IMR-90 (cell line): ENCODE results near the gene MEOX2. TPM values are rescaled to one million over a fixed set of nuclear protein-coding genes. Genes with fewer than 3 reads are reported as not detected.

Experiments used
- ATAC-seq: fragments of 200-7000 bp; cut with Tn5 transposase; 2 replicates; pipeline ENCODE4 v1.9.1; 2020; ENCODE audit warnings: low read depth, mild to moderate bottlenecking, moderate library complexity
- BruUV-seq: library from RNA; stranded (reverse); fragments of 400-500 nt; replicated peaks from 2 replicates; lab custom pipeline; 2021; lab: Mats Ljungman, UMichigan
- CTCF ChIA-PET: fragments of 300-600 bp; formaldehyde crosslinking; extraction: SDS; loops from one replicate; lab custom pipeline; 2021; ENCODE audit warnings: antibody characterized with exemption; lab: Yijun Ruan, JAX
- POLR2A ChIA-PET: fragments of 300-600 bp; sonication (Branson Sonifier 250); formaldehyde crosslinking; loops from one replicate; lab custom pipeline; 2022; ENCODE audit warnings: antibody characterized with exemption; ENCODE audit not compliant: unreplicated experiment; lab: Charles Lee
- DNase-seq: peaks from one replicate; pipeline ENCODE4 v3.0.0; 2013
- H2AFZ ChIP-seq: replicated peaks from 2 replicates; pipeline ENCODE3; 2013; ENCODE audit warnings: low read length, mild to moderate bottlenecking; ENCODE audit not compliant: poor library complexity
- H2AK5ac ChIP-seq: 2 replicates; pipeline ENCODE4 v1.6.1; 2013; ENCODE audit warnings: low read depth, low read length, inconsistent platforms
- H2AK9ac ChIP-seq: replicated peaks from 2 replicates; pipeline ENCODE3; 2013; ENCODE audit warnings: mild to moderate bottlenecking, low read depth, low read length, moderate library complexity; ENCODE audit not compliant: poor library complexity
- H2BK120ac ChIP-seq: 2 replicates; pipeline ENCODE4 v1.6.1; 2013; ENCODE audit warnings: low read depth, low read length, inconsistent platforms
- H2BK15ac ChIP-seq: 3 replicates; pipeline ENCODE4 v1.6.1; 2013; ENCODE audit warnings: low read depth, low read length, inconsistent platforms
- H2BK20ac ChIP-seq: 2 replicates; pipeline ENCODE4 v1.6.1; 2013; ENCODE audit warnings: low read depth, mild to moderate bottlenecking, inconsistent platforms, low read length, moderate library complexity
- H2BK5ac ChIP-seq: 2 replicates; pipeline ENCODE4 v1.6.1; 2013; ENCODE audit warnings: mild to moderate bottlenecking, low read depth, low read length, inconsistent platforms; ENCODE audit not compliant: poor library complexity, severe bottlenecking
- H3K14ac ChIP-seq: replicated peaks from 2 replicates; pipeline ENCODE4 v1.6.1; 2013; ENCODE audit warnings: low read depth, low read length, inconsistent platforms
- H3K18ac ChIP-seq: 2 replicates; pipeline ENCODE4 v1.6.1; 2013; ENCODE audit warnings: low read depth, low read length, control low read depth
- H3K23ac ChIP-seq: 2 replicates; pipeline ENCODE4 v1.6.1; 2013; ENCODE audit warnings: low read depth, low read length, inconsistent platforms
- H3K27ac ChIP-seq: 2 replicates; pipeline ENCODE4 v1.5.1; 2013; ENCODE audit warnings: mild to moderate bottlenecking, control low read depth, low read length; ENCODE audit not compliant: insufficient read depth
- H3K27me3 ChIP-seq: 2 replicates; pipeline ENCODE4 v1.6.1; 2013; ENCODE audit warnings: low read length; ENCODE audit not compliant: control insufficient read depth, insufficient read depth
- H3K36me3 ChIP-seq: 2 replicates; pipeline ENCODE4 v1.6.1; 2013; ENCODE audit warnings: low read length, mixed read lengths; ENCODE audit not compliant: control insufficient read depth, insufficient read depth
- H3K4ac ChIP-seq: 2 replicates; pipeline ENCODE4 v1.6.1; 2013; ENCODE audit warnings: low read depth, low read length, inconsistent platforms
- H3K4me1 ChIP-seq: 2 replicates; pipeline ENCODE4 v1.6.1; 2013; ENCODE audit warnings: low read length, mixed read lengths; ENCODE audit not compliant: control insufficient read depth, insufficient read depth
- H3K4me2 ChIP-seq: 2 replicates; pipeline ENCODE4 v1.6.1; 2013; ENCODE audit warnings: low read depth, mild to moderate bottlenecking, control low read depth, low read length, moderate library complexity
- H3K4me3 ChIP-seq: 2 replicates; pipeline ENCODE4 v1.5.1; 2013; ENCODE audit warnings: low read depth, mild to moderate bottlenecking, control low read depth, low read length, moderate library complexity; ENCODE audit not compliant: insufficient read depth
- H3K56ac ChIP-seq: 2 replicates; pipeline ENCODE4 v1.6.1; 2013; ENCODE audit warnings: low read length, inconsistent platforms; ENCODE audit not compliant: insufficient read depth; ENCODE audit errors: extremely low read depth
- H3K79me1 ChIP-seq, 2 experiments: 2 replicates each; pipeline ENCODE4 v1.6.1; 2013; ENCODE audit warnings: low read length in 2 of 2, inconsistent platforms in 1 of 2, low read depth in 1 of 2
- H3K9ac ChIP-seq: 2 replicates; pipeline ENCODE4 v1.6.1; 2013; ENCODE audit warnings: low read depth, low read length, control low read depth
- H3K9me1 ChIP-seq: 2 replicates; pipeline ENCODE4 v1.6.1; 2013; ENCODE audit warnings: low read length, inconsistent platforms; ENCODE audit not compliant: insufficient read depth
- H3K9me3 ChIP-seq: 2 replicates; pipeline ENCODE4 v1.6.1; 2013; ENCODE audit warnings: low read length; ENCODE audit not compliant: control insufficient read depth, insufficient read depth
- H4K20me1 ChIP-seq: 2 replicates; pipeline ENCODE4 v1.6.1; 2013; ENCODE audit warnings: low read length, inconsistent platforms; ENCODE audit not compliant: insufficient read depth
- H4K5ac ChIP-seq: 2 replicates; pipeline ENCODE4 v1.6.1; 2013; ENCODE audit warnings: mild to moderate bottlenecking, low read depth, low read length, control low read depth
- H4K8ac ChIP-seq, 2 experiments: 2 replicates each; pipeline ENCODE4 v1.6.1; 2013; ENCODE audit warnings: low read depth in 2 of 2, low read length in 2 of 2, control low read depth in 1 of 2, inconsistent platforms in 1 of 2
- H4K91ac ChIP-seq: 2 replicates; pipeline ENCODE4 v1.6.1; 2013; ENCODE audit warnings: low read depth, low read length, inconsistent platforms; ENCODE audit not compliant: insufficient read depth
- BHLHE40 ChIP-seq: fragments of 150-350 bp; IDR thresholded peaks from 2 replicates; pipeline ENCODE4 v1.6.1; 2016; ENCODE audit warnings: mild to moderate bottlenecking, low read depth, low read length
- MAFK ChIP-seq: IDR thresholded peaks from 2 replicates; pipeline ENCODE4 v1.6.1; 2012; ENCODE audit warnings: low read depth, low read length, improper control_type of control experiment
- MAZ ChIP-seq: IDR thresholded peaks from 2 replicates; pipeline ENCODE4 v1.6.1; 2012; ENCODE audit warnings: low read depth, mild to moderate bottlenecking, low read length, improper control_type of control experiment, moderate library complexity, borderline replicate concordance
- WGBS, 2 experiments: methylation state at CpG; one replicate each; pipeline versions ENCODE4 v1.1.5 to v1.1.7; 2013; ENCODE audit warnings: missing lambda C conversion rate in 2 of 2; ENCODE audit not compliant: insufficient read length in 1 of 2; ENCODE audit errors: extremely low coverage in 2 of 2; 5-methylcytosine and 5-hydroxymethylcytosine counted together
- dilution Hi-C: fragments of 300-500 bp; cut with HindIII; formaldehyde crosslinking; loops from one replicate; pipeline ENCODE4 v1.14.3; 2018; ENCODE audit warnings: low sequenced_read_pairs; ENCODE audit not compliant: unreplicated experiment
- in situ Hi-C: fragments of 300-500 bp; cut with MboI; formaldehyde crosslinking; loops from 3 replicates; pipeline ENCODE4 v1.14.3; 2019; ENCODE audit warnings: low sequenced_read_pairs, inconsistent platforms, mixed read lengths
- intact Hi-C: fragments of 100-400 bp; cut with micrococcal nuclease; formaldehyde crosslinking; loops from 2 replicates; pipeline ENCODE4 v1.10.0; 2022
- polyA plus RNA-seq, 3 experiments: library from polyadenylated mRNA; depleted of rRNA; stranded (reverse); fragments of >200 nt; gene quantifications; 2 replicates each; pipeline ENCODE4 v1.2.3, GENCODE V29; 2012; ENCODE audit warnings: low replicate concordance in 1 of 3
- total RNA-seq: library from RNA; depleted of rRNA; stranded (reverse); fragments of >200 nt; gene quantifications from 2 replicates; pipeline ENCODE4 v1.2.3, GENCODE V29; 2012
- TF ChIP-seq, protein P1 (sequence below): fragments of 150-350 bp; IDR thresholded peaks from 2 replicates; pipeline ENCODE4 v1.6.1; 2017; ENCODE audit warnings: mild to moderate bottlenecking, antibody characterized with exemption, low read length, low read depth

Gene MEOX2
- total and polyA plus RNA-seq, 2 of the 4 experiments (the other 2 are of a cell fraction), result under 0.01 TPM; not detected in 1

DNA sequence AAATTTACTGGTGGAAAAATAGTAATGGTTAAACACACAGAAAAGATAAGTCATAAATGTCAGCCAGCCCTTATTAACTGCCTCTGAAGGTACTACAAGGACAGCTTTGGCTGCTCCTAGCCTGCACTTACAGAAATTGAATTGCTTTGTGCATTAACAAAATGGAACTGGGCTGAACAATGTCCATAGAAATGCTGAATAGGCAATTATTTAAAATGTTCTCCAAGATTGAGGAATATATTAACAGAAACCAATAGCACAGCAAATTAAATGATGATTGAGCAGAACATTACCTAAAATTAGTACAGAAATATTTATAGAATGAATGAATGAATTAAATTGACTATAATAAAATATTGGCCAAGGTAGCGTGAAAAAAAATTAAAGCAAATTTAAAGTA lies 82.3 kb downstream of the MEOX2 start:
- Histone ChIP-seq H2AK9ac (no peak overlapping the region), H3K9ac (no peak overlapping the region), H3K4me2 (no peak overlapping the region), H3K4me1 (no peaks in the 10 kb centered on the region), H2AK5ac (no peak overlapping the region), H3K14ac (no peak overlapping the region), H4K5ac (no peak overlapping the region), H2BK120ac (no peak overlapping the region), H2BK15ac (no peak overlapping the region), H2AFZ (no peak overlapping the region), H4K91ac (no peak overlapping the region), H3K18ac (no peak overlapping the region), H4K20me1 (no peaks in the 10 kb centered on the region), H3K9me3 (peaks cover 5% of the 10 kb centered on the region), H4K8ac (no peak overlapping the region), H3K27me3 (no peaks in the 10 kb centered on the region), H3K56ac (no peak overlapping the region), H3K4ac (no peak overlapping the region), H3K9me1 (no peaks in the 10 kb centered on the region), H3K4me3 (no peak overlapping the region), H3K27ac (no peak overlapping the region), H3K79me1 (no peaks in the 10 kb centered on the region), H2BK20ac (no peak overlapping the region), H3K23ac (no peak overlapping the region), H3K36me3 (no peaks in the 10 kb centered on the region), H2BK5ac (no peak overlapping the region)
- intact Hi-C loops (no loop called here), dilution Hi-C loops (no loop called here), in situ Hi-C loops (no loop called here)
- ATAC-seq (no peak), DNase-seq (no peak)
- TF ChIP-seq MAZ, result no peak
- TF ChIP-seq, protein P1, sequence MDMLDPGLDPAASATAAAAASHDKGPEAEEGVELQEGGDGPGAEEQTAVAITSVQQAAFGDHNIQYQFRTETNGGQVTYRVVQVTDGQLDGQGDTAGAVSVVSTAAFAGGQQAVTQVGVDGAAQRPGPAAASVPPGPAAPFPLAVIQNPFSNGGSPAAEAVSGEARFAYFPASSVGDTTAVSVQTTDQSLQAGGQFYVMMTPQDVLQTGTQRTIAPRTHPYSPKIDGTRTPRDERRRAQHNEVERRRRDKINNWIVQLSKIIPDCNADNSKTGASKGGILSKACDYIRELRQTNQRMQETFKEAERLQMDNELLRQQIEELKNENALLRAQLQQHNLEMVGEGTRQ, result no peak
- TF ChIP-seq BHLHE40, result no peak
- TF ChIP-seq MAFK, result peak; percentile 96
- WGBS, 2 experiments, result no CpG with 5 or more reads among the region's 1 CpG
- ChIA-PET CTCF (no interaction called here), POLR2A (no interaction called here)
- BruUV-seq, result no TSS peak
